ENCODE results near the gene TMEM140. TPM values are rescaled to one million over a fixed set of nuclear protein-coding genes. Genes with fewer than 3 reads are reported as not detected.

Gene TMEM140
- total RNA-seq, 1 experiment from 2014 or later = 0.92 TPM

DNA sequence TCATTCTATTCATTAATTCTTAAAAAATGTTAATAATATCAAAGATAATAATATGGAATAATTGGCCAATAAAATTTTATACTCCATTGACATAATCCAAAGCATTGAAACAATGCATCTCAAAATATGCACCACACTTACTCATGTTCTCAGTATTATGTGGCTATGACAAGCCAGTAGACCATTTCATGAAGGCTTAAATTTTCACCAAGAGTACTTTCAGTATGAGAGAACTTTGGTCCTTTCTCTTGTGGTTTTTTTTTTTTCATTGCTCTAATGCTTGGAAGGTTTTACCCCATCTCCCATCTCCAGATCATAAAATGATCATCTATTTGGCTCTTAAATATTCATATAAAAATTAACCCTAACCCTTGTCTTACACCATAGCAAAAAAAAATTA lies 45.5 kb upstream of the TMEM140 start:
- no peaks in the 10 kb centered on the region for H3K36me3 ChIP-seq (ENCODE audit: low read depth)
- H3K9me3 ChIP-seq (ENCODE audit: insufficient read depth, low read depth) = no peaks in the 10 kb centered on the region
- BruUV-seq (replicated peaks) = no TSS peak
- no peaks in the 10 kb centered on the region for H4K20me1 ChIP-seq (ENCODE audit: insufficient read depth)
- no peak overlapping the region for H3K4me3 ChIP-seq
- H3K4me2 ChIP-seq = no peak overlapping the region
- intact Hi-C loops (cut with micrococcal nuclease; ENCODE audit: unreplicated experiment) = no loop called here
- H3K4me1 ChIP-seq (replicated peaks; ENCODE audit: insufficient read depth) = no peaks in the 10 kb centered on the region
- TF ChIP-seq, protein P1, sequence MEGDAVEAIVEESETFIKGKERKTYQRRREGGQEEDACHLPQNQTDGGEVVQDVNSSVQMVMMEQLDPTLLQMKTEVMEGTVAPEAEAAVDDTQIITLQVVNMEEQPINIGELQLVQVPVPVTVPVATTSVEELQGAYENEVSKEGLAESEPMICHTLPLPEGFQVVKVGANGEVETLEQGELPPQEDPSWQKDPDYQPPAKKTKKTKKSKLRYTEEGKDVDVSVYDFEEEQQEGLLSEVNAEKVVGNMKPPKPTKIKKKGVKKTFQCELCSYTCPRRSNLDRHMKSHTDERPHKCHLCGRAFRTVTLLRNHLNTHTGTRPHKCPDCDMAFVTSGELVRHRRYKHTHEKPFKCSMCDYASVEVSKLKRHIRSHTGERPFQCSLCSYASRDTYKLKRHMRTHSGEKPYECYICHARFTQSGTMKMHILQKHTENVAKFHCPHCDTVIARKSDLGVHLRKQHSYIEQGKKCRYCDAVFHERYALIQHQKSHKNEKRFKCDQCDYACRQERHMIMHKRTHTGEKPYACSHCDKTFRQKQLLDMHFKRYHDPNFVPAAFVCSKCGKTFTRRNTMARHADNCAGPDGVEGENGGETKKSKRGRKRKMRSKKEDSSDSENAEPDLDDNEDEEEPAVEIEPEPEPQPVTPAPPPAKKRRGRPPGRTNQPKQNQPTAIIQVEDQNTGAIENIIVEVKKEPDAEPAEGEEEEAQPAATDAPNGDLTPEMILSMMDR (conservative IDR thresholded peaks at IDR 0.05) = no peak
- TF ChIP-seq EZH2 (IDR thresholded peaks at IDR 0.05; ENCODE audit: low read depth) = no peak
- no peaks in the 10 kb centered on the region for H3F3A ChIP-seq (ENCODE audit: insufficient read depth, low read depth)
- CTCF ChIA-PET = no interaction called here
- no peak for DNase-seq
- no peaks in the 10 kb centered on the region for H3K9me2 ChIP-seq (ENCODE audit: insufficient read depth)
- no peaks in the 10 kb centered on the region for H3K79me2 ChIP-seq (ENCODE audit: low read depth)
- no peaks in the 10 kb centered on the region for H3K27me3 ChIP-seq (ENCODE audit: insufficient read depth, low read depth)
- no peak overlapping the region for H3K27ac ChIP-seq
- no peak overlapping the region for H2AFZ ChIP-seq
- POLR2A ChIA-PET (ENCODE audit: unreplicated experiment) = interaction anchor here (0.7 kb wide), 1 partner anchor 51 kb away, joined by 4 read pairs; no protein-coding TSS in a partner anchor

DNA sequence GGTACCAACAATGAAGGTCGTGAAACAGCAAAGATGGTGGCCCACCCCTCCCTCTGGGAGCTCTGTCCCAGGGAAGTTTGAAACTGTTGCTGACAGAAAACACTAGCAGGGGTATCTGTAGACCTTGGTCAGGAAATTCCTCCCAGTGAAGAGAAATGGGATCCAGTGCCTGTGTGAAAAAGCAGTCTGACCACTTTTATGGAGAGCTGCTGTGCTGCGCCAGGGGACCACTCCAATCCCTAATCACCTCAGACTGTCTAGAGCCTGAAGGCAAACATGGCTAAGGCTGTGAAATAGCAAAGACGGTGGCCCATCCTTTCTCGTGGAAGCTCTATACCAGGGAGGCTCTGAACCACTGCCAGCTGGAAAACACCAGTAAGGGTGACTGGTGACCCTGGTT lies 38.3 kb upstream of the TMEM140 start:
- TF ChIP-seq, protein P1 (conservative IDR thresholded peaks at IDR 0.05) = no peak
- TF ChIP-seq EZH2 (IDR thresholded peaks at IDR 0.05; ENCODE audit: low read depth) = no peak
- Histone ChIP-seq H3K27me3 (ENCODE audit: insufficient read depth, low read depth) (0 out of 2 replicates have a peak, but pooled peaks cover 11% of the 10 kb centered on the region), H2AFZ (no peak overlapping the region), H3K4me2 (no peak overlapping the region), H3K4me3 (no peak overlapping the region), H3K79me2 (ENCODE audit: low read depth) (no peaks in the 10 kb centered on the region), H4K20me1 (ENCODE audit: insufficient read depth) (no peaks in the 10 kb centered on the region), H3K9me3 (ENCODE audit: insufficient read depth, low read depth) (no peaks in the 10 kb centered on the region), H3K36me3 (ENCODE audit: low read depth) (no peaks in the 10 kb centered on the region), H3K27ac (no peak overlapping the region), H3F3A (ENCODE audit: insufficient read depth, low read depth) (no peaks in the 10 kb centered on the region), H3K4me1 (replicated peaks; ENCODE audit: insufficient read depth) (no peaks in the 10 kb centered on the region), H3K9me2 (ENCODE audit: insufficient read depth) (no peaks in the 10 kb centered on the region)
- no peak for DNase-seq
- intact Hi-C loops (cut with micrococcal nuclease; ENCODE audit: unreplicated experiment) = no loop called here
- CTCF ChIA-PET = no interaction called here
- POLR2A ChIA-PET (ENCODE audit: unreplicated experiment) = interaction anchor here (0.6 kb wide), 1 partner anchor 38 kb away, joined by 4 read pairs; the partner anchor contains the start of gene TMEM140
- no TSS peak for BruUV-seq (replicated peaks)

DNA sequence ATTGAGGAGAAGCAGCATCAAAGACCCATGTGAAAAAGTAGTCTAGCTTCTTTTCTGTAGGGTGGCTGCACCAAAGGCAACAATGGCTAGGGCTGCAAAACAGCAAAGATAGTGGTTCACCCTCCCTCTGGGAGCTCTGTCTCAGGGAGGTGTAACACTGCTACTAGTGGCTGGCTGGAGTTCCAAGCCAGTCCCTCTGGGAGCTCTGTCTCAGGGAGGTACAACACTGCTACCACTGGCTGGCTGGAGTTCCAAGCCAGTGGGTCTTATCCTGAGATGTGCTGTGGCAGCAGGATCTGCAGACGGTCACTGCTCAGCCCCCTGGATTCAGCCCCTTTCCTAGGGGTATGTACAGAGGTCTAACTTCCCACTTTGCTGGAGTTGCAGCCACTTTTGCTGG lies 37.9 kb upstream of the TMEM140 start:
- TF ChIP-seq, protein P1 (conservative IDR thresholded peaks at IDR 0.05) = no peak
- no peak for TF ChIP-seq EZH2 (IDR thresholded peaks at IDR 0.05; ENCODE audit: low read depth)
- intact Hi-C loops (cut with micrococcal nuclease; ENCODE audit: unreplicated experiment) = no loop called here
- Histone ChIP-seq H3K27me3 (ENCODE audit: insufficient read depth, low read depth) (0 out of 2 replicates have a peak, but pooled peaks cover 11% of the 10 kb centered on the region), H3K27ac (no peak overlapping the region), H4K20me1 (ENCODE audit: insufficient read depth) (no peaks in the 10 kb centered on the region), H3K9me2 (ENCODE audit: insufficient read depth) (no peaks in the 10 kb centered on the region), H3K4me3 (no peak overlapping the region), H3K79me2 (ENCODE audit: low read depth) (no peaks in the 10 kb centered on the region), H3K4me1 (replicated peaks; ENCODE audit: insufficient read depth) (no peaks in the 10 kb centered on the region), H3F3A (ENCODE audit: insufficient read depth, low read depth) (no peaks in the 10 kb centered on the region), H3K9me3 (ENCODE audit: insufficient read depth, low read depth) (no peaks in the 10 kb centered on the region), H2AFZ (no peak overlapping the region), H3K4me2 (no peak overlapping the region), H3K36me3 (ENCODE audit: low read depth) (no peaks in the 10 kb centered on the region)
- no TSS peak for BruUV-seq (replicated peaks)
- POLR2A ChIA-PET (ENCODE audit: unreplicated experiment) = interaction anchor here (0.6 kb wide), 1 partner anchor 38 kb away, joined by 4 read pairs; the partner anchor contains the start of gene TMEM140
- CTCF ChIA-PET = no interaction called here
- DNase-seq = no peak
